ENCODE results near the gene GNAI3. TPM values are rescaled to one million over a fixed set of nuclear protein-coding genes. Genes with fewer than 3 reads are reported as not detected.

Gene GNAI3
- total and polyA plus RNA-seq, 2 donors (not counting 3 experiments of a cell fraction or from before 2014, with no cell fraction given), result 5.0 to 14.0 TPM

- dilution Hi-C loops (cut with MboI; ENCODE audit: extremely low pct_ligation_motif_present, low sequenced_read_pairs), result no loop called here
- H3K4me2 ChIP-seq (ENCODE audit: insufficient read depth, low read length), result no peak overlapping the region
- no peak overlapping the region for H3K4me3 ChIP-seq (replicated peaks in 1 of 3; ENCODE audit: insufficient read depth in 1 of 3, low read depth in 1 of 3, low read length in 3 of 3)
- no TSS peak for BruUV-seq (replicated peaks)
- H2AFZ ChIP-seq (ENCODE audit: low read depth, low read length), result no peak overlapping the region
- ChIA-PET POLR2A (no interaction called here), CTCF (interaction anchor here (1.2 to 3.2 kb wide), 7 partner anchors 11 to 22 kb away, joined by 4 to 18 read pairs (median 7); partner anchors contain the start of gene CYB561D1)
- H4K20me1 ChIP-seq (replicated peaks; ENCODE audit: control insufficient read depth, extremely low read depth, insufficient read depth, low read length), result no peaks in the 10 kb centered on the region
- no peaks in the 10 kb centered on the region for H3K36me3 ChIP-seq (ENCODE audit: control insufficient read depth in 2 of 2, extremely low read depth in 1 of 2, insufficient read depth in 2 of 2, low read length in 2 of 2)
- peaks cover 10 to 20% of the 10 kb centered on the region in 2 experiments for H3K27me3 ChIP-seq (ENCODE audit: control insufficient read depth in 2 of 2, insufficient read depth in 2 of 2, low read length in 2 of 2)
- intact Hi-C loops (cut with micrococcal nuclease), result no loop called here
- H3K4me1 ChIP-seq (ENCODE audit: control insufficient read depth, extremely low read depth, insufficient read depth, low read length), result peaks cover 5% of the 10 kb centered on the region
- no peak for TF ChIP-seq POLR2AphosphoS5 (IDR thresholded peaks at IDR 0.05; ENCODE audit: insufficient read depth, low read depth, low read length)
- no peak for TF ChIP-seq EZH2 (IDR thresholded peaks at IDR 0.05; ENCODE audit: borderline replicate concordance, low read depth, low read length, severe bottlenecking)
- DNase-seq (ENCODE audit: low read depth, low spot score), result no peak
- H3K27ac ChIP-seq (ENCODE audit: insufficient read depth, low read depth, low read length), result no peak overlapping the region
- no peaks in the 10 kb centered on the region for H3K9me3 ChIP-seq (replicated peaks; ENCODE audit: control insufficient read depth, insufficient read depth, low read length)
- no peak for FAIRE-seq
- no peaks in the 10 kb centered on the region for H3K79me2 ChIP-seq (ENCODE audit: control insufficient read depth, insufficient read depth, low read length)
- H3K9me1 ChIP-seq (replicated peaks; ENCODE audit: control insufficient read depth, extremely low read depth, insufficient read depth, low read length), result no peaks in the 10 kb centered on the region
- H3K9ac ChIP-seq (replicated peaks; ENCODE audit: extremely low read depth, insufficient read depth, low read length), result no peak overlapping the region
These were observed 33.6 kb upstream of the GNAI3 start for GRCh38 chr1:109514846-109515245.

DNA sequence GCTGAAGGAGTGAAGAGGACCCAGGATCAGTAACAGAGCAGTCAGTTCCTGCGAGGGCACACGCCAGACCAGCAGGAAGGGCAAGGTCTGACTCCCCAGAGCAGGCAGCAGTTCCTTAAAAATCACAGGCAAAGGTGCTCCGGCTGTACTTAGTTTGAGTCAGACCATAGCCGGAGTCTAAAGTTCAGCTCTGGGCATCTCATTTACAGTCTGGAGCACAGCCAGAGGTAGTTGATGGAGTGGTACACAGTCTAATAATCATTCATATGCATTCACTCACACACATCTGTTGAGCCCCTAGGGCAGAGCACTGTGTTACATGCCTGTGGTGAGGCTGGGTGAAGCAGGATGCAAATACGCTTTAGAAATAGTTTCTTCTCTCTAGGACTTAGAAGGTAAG lies 31.5 kb upstream of the GNAI3 start:
- H3K9me1 ChIP-seq (replicated peaks; ENCODE audit: control insufficient read depth, extremely low read depth, insufficient read depth, low read length), result no peaks in the 10 kb centered on the region
- BruUV-seq (replicated peaks), result no TSS peak
- H3K79me2 ChIP-seq (ENCODE audit: control insufficient read depth, insufficient read depth, low read length), result no peaks in the 10 kb centered on the region
- no peaks in the 10 kb centered on the region for H4K20me1 ChIP-seq (replicated peaks; ENCODE audit: control insufficient read depth, extremely low read depth, insufficient read depth, low read length)
- peaks cover 5 to 16% of the 10 kb centered on the region in 2 experiments for H3K27me3 ChIP-seq (ENCODE audit: control insufficient read depth in 2 of 2, insufficient read depth in 2 of 2, low read length in 2 of 2)
- intact Hi-C loops (cut with micrococcal nuclease), result no loop called here
- TF ChIP-seq CTCF (IDR thresholded peaks at IDR 0.05; ENCODE audit: extremely low read depth in 1 of 2, insufficient read depth in 1 of 2, low read depth in 1 of 2, low read length in 2 of 2), result no peak
- TF ChIP-seq POLR2AphosphoS5 (IDR thresholded peaks at IDR 0.05; ENCODE audit: insufficient read depth, low read depth, low read length), result no peak
- no peak for TF ChIP-seq POLR2A (IDR thresholded peaks at IDR 0.05; ENCODE audit: low read depth, low read length)
- TF ChIP-seq MYC (IDR thresholded peaks at IDR 0.05; ENCODE audit: low read depth, low read length), result no peak
- TF ChIP-seq EZH2 (IDR thresholded peaks at IDR 0.05; ENCODE audit: borderline replicate concordance, low read depth, low read length, severe bottlenecking), result no peak
- TF ChIP-seq GATA2 (IDR thresholded peaks at IDR 0.05; ENCODE audit: insufficient read depth, insufficient read length, low read depth, low read length), result no peak
- TF ChIP-seq, protein P1, sequence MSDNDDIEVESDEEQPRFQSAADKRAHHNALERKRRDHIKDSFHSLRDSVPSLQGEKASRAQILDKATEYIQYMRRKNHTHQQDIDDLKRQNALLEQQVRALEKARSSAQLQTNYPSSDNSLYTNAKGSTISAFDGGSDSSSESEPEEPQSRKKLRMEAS (IDR thresholded peaks at IDR 0.05; ENCODE audit: insufficient read depth, insufficient read length), result no peak
- no peak for TF ChIP-seq JUN (IDR thresholded peaks at IDR 0.05; ENCODE audit: borderline replicate concordance, insufficient read depth, insufficient read length, low read depth)
- no peak overlapping the region for H3K9ac ChIP-seq (replicated peaks; ENCODE audit: extremely low read depth, insufficient read depth, low read length)
- H2AFZ ChIP-seq (ENCODE audit: low read depth, low read length), result no peak overlapping the region
- no peaks in the 10 kb centered on the region for H3K4me1 ChIP-seq (ENCODE audit: control insufficient read depth, extremely low read depth, insufficient read depth, low read length)
- no peak overlapping the region for H3K4me2 ChIP-seq (ENCODE audit: insufficient read depth, low read length)
- H3K27ac ChIP-seq (ENCODE audit: insufficient read depth, low read depth, low read length), result no peak overlapping the region
- H3K36me3 ChIP-seq (ENCODE audit: control insufficient read depth in 2 of 2, extremely low read depth in 1 of 2, insufficient read depth in 2 of 2, low read length in 2 of 2), result no peaks in the 10 kb centered on the region
- dilution Hi-C loops (cut with MboI; ENCODE audit: extremely low pct_ligation_motif_present, low sequenced_read_pairs), result no loop called here
- no peak overlapping the region for H3K4me3 ChIP-seq (replicated peaks in 1 of 3; ENCODE audit: insufficient read depth in 1 of 3, low read depth in 1 of 3, low read length in 3 of 3)
- CTCF ChIA-PET, result interaction anchor here (1.1 to 3.2 kb wide), 7 partner anchors 10 to 123 kb away, joined by 3 to 18 read pairs (median 9); partner anchors contain the start of gene CYB561D1
- DNase-seq (ENCODE audit: low read depth, low spot score) (no peak), FAIRE-seq (no peak)
- POLR2A ChIA-PET, result no interaction called here
- no peaks in the 10 kb centered on the region for H3K9me3 ChIP-seq (replicated peaks; ENCODE audit: control insufficient read depth, insufficient read depth, low read length)

All from endothelial cell of umbilical vein (primary cell).